IPS-NIHi11 (cell line): Measurements from ENCODE around the gene ELOVL3.
A peak's percentile ranks its signal among the peaks of the same experiment; 100 is the strongest.
"Not testable (repeated sequence)": the region's sequence is repeated elsewhere in the genome, so short reads cannot be mapped to it uniquely, and the experiment has no call there.

Experiments
- DNase-seq: peaks from one replicate; pipeline ENCODE4 v3.0.0; 2012; ENCODE audit warnings: mixed read lengths, low spot score

The ELOVL3 gene

GRCh38 chr10:102227050-102227449 lies 951 bp downstream of the ELOVL3 start:
- no peak for DNase-seq

GRCh38 chr10:102229810-102230263 lies 3.7 kb downstream of the ELOVL3 start:
- DNase-seq, result peak; percentile 80

- peak; percentile 84 for DNase-seq
Measured at GRCh38 chr10:102230264-102230860, 4.3 kb downstream of the ELOVL3 start.

- peak; percentile 73 for DNase-seq
Measured at GRCh38 chr10:102230861-102231356, 4.8 kb downstream of the ELOVL3 start.

- peak; percentile 87 for DNase-seq
Measured at GRCh38 chr10:102231357-102232318, 5.5 kb downstream of the ELOVL3 start.

GRCh38 chr10:102233997-102234396 lies 7.9 kb downstream of the ELOVL3 start:
- DNase-seq, result no peak

- DNase-seq, result no peak
Measured at GRCh38 chr10:102234888-102235597, 8.9 kb downstream of the ELOVL3 start.

GRCh38 chr10:102235598-102235920 lies 9.5 kb downstream of the ELOVL3 start:
- DNase-seq, result no peak

GRCh38 chr10:102236006-102236405 lies 9.9 kb downstream of the ELOVL3 start:
- DNase-seq, result no peak

- no peak for DNase-seq
Measured at GRCh38 chr10:102237711-102238252, 11.7 kb downstream of the ELOVL3 start.

GRCh38 chr10:102240467-102241031 lies 14.4 kb downstream of the ELOVL3 start:
- no peak for DNase-seq

- peak; percentile 42 for DNase-seq
Measured at GRCh38 chr10:102241032-102241443, 14.9 kb downstream of the ELOVL3 start.

GRCh38 chr10:102241444-102242117 lies 15.5 kb downstream of the ELOVL3 start, which contains the start of gene PITX3:
Gene PITX3 (minus strand): TSS chr10:102241512. CDS start chr10:102232080, 9,432 bp downstream.
- peak; percentile 97 for DNase-seq

- DNase-seq, result no peak
Measured at GRCh38 chr10:102242118-102242485, 16.0 kb downstream of the ELOVL3 start.

GRCh38 chr10:102243309-102243708 lies 17.2 kb downstream of the ELOVL3 start:
- DNase-seq, result no peak

- DNase-seq, result peak; percentile 97
Measured at GRCh38 chr10:102245082-102245931, 19.2 kb downstream of the ELOVL3 start, which contains the start of gene GBF1. Gene GBF1 (plus strand): TSS chr10:102245532. CDS start chr10:102258939, 13,407 bp downstream.

- no peak for DNase-seq
Measured at GRCh38 chr10:102245932-102246251, 19.8 kb downstream of the ELOVL3 start.

- no peak for DNase-seq
Measured at GRCh38 chr10:102246261-102246660, 20.2 kb downstream of the ELOVL3 start.

GRCh38 chr10:102247734-102248133 lies 21.6 kb downstream of the ELOVL3 start:
- DNase-seq, result no peak

- DNase-seq, result not testable (repeated sequence)
Measured at GRCh38 chr10:102252508-102252907, 26.4 kb downstream of the ELOVL3 start.
